Esophagus muscularis mucosa (tissue), 4 donors: ENCODE measurements around the gene MYH3. TPM values are rescaled to one million over a fixed set of nuclear protein-coding genes. Genes with fewer than 3 reads are reported as not detected.

Experiments
- DNase-seq: peaks from one replicate; pipeline ENCODE4 v3.0.0-alpha.2; 2017; ENCODE audit errors: extremely low spot score
- H3K27ac ChIP-seq, 4 donors: fragments of 200-600 bp; sonication (generic); replicated peaks in 1 of 4; 1 replicate in 3 of 4; 2 replicates in 1 of 4; pipeline ENCODE4 v1.5.1; 2016 to 2019; ENCODE audit warnings: mild to moderate bottlenecking in 1 of 4
- H3K27me3 ChIP-seq, 4 donors: fragments of 200-600 bp; sonication (generic); one replicate each; pipeline versions ENCODE4 v1.5.1 to v1.6.0; 2016 to 2019
- H3K36me3 ChIP-seq, 4 donors: fragments of 200-600 bp; sonication (generic); one replicate each; pipeline ENCODE4 v1.5.1; 2016 to 2019
- H3K4me1 ChIP-seq, 4 donors: fragments of 200-600 bp; sonication (generic); one replicate each; pipeline ENCODE4 v1.5.1; 2016 to 2019
- H3K4me3 ChIP-seq, 4 donors: fragments of 200-600 bp; sonication (generic); 1 replicate in 2 of 4; 2 replicates in 2 of 4; pipeline ENCODE4 v1.5.1; 2016 to 2019; ENCODE audit warnings: mild to moderate bottlenecking in 4 of 4, moderate library complexity in 1 of 4
- H3K9me3 ChIP-seq, 4 donors: fragments of 200-600 bp; sonication (generic); 1 replicate in 3 of 4; 2 replicates in 1 of 4; pipeline ENCODE4 v1.5.1; 2016 to 2019
- EP300 ChIP-seq: sonication (generic); formaldehyde crosslinking; IDR thresholded peaks from one replicate; pipeline ENCODE4 v1.6.1; 2017; ENCODE audit warnings: antibody characterized with exemption
- POLR2A ChIP-seq: fragments of 450-650 bp; IDR thresholded peaks from one replicate; pipeline ENCODE4 v1.6.1; 2017; ENCODE audit warnings: antibody characterized with exemption, moderate library complexity, mild to moderate bottlenecking, low read depth
- POLR2AphosphoS5 ChIP-seq, 2 donors: sonication (generic); formaldehyde crosslinking; IDR thresholded peaks; one replicate each; pipeline ENCODE4 v1.6.1; 2017; ENCODE audit warnings: antibody characterized with exemption in 2 of 2
- WGBS: methylation state at CpG from one replicate; pipeline ENCODE4 v1.1.5; 2018; 5-methylcytosine and 5-hydroxymethylcytosine counted together
- intact Hi-C: fragments of 100-400 bp; cut with DNase I; formaldehyde crosslinking; loops from one replicate; pipeline ENCODE4 v1.15.1; 2023
- total RNA-seq, 4 donors: library from RNA; depleted of rRNA; stranded (reverse); fragments of >200 nt; gene quantifications; one replicate each; pipeline versions ENCODE4 v1.1.0 to v1.2.1, GENCODE V29; 2016
- TF ChIP-seq, protein P1 (sequence below), 3 experiments: fragments of 200-600 bp in 2 of 3; fragments of 450-650 bp in 1 of 3; sonication (generic) in 2 of 3; IDR thresholded peaks; one replicate each; pipeline ENCODE4 v1.5.1; 2017 to 2019; ENCODE audit warnings: antibody characterized with exemption in 3 of 3, mild to moderate bottlenecking in 2 of 3, moderate library complexity in 1 of 3

Gene MYH3
- total RNA-seq, 4 donors from 2014 or later, result 0.83 to 2.4 (median 1.6) TPM

DNA sequence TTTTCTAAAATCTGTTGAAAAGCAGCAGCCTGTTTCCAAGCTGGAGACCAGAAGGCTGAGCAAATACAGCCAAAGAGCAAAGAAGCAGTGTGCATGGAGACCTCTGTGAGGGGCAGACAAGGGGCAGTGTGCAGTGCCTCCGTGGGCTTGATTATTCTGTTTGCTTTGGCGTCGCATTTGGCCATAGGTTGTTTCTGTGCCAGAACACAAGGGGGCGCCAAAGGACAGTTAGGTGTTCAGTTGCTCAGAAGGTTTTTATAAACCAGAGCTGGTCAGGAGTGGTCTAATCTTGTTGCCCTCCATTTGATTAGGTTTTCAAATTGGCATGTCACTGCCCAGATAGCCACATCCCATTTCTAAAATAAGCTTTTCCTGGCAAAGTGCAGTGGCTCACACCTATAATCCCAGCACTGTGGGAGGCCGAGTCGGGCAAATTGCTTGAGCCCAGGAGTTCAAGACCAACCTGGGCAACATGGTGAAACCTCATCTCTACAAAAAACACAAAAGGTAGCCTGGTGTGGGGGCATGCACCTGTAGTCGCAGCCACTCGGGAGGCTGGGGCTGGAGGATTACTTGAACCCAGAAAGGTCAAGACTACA is 10.6 kb downstream of the MYH3 start:
- H3K27ac ChIP-seq, result no peak overlapping the region
- DNase-seq, result peak; percentile 93
- TF ChIP-seq POLR2AphosphoS5 (IDR thresholded peaks at IDR 0.05) (no peak), POLR2A (no peak), EP300 (no peak)
- TF ChIP-seq, protein P1, sequence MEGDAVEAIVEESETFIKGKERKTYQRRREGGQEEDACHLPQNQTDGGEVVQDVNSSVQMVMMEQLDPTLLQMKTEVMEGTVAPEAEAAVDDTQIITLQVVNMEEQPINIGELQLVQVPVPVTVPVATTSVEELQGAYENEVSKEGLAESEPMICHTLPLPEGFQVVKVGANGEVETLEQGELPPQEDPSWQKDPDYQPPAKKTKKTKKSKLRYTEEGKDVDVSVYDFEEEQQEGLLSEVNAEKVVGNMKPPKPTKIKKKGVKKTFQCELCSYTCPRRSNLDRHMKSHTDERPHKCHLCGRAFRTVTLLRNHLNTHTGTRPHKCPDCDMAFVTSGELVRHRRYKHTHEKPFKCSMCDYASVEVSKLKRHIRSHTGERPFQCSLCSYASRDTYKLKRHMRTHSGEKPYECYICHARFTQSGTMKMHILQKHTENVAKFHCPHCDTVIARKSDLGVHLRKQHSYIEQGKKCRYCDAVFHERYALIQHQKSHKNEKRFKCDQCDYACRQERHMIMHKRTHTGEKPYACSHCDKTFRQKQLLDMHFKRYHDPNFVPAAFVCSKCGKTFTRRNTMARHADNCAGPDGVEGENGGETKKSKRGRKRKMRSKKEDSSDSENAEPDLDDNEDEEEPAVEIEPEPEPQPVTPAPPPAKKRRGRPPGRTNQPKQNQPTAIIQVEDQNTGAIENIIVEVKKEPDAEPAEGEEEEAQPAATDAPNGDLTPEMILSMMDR (IDR thresholded peaks at IDR 0.05), result peak; percentile 75 to 89 (median 79)
- no peaks in the 10 kb centered on the region for H3K4me1 ChIP-seq
- peaks cover 0 to 48% (median 20%) of the 10 kb centered on the region in 4 donors for H3K36me3 ChIP-seq
- H3K27me3 ChIP-seq, result no peaks in the 10 kb centered on the region
- H3K4me3 ChIP-seq, result no peak overlapping the region
- intact Hi-C loops, result loop anchor here (5.0 to 10.0 kb wide), 3 partner anchors 36 to 201 kb away; no protein-coding TSS in a partner anchor
- H3K9me3 ChIP-seq, result no peaks in the 10 kb centered on the region
- 40% methylated on average over 5 of the region's 8 CpGs for WGBS

DNA sequence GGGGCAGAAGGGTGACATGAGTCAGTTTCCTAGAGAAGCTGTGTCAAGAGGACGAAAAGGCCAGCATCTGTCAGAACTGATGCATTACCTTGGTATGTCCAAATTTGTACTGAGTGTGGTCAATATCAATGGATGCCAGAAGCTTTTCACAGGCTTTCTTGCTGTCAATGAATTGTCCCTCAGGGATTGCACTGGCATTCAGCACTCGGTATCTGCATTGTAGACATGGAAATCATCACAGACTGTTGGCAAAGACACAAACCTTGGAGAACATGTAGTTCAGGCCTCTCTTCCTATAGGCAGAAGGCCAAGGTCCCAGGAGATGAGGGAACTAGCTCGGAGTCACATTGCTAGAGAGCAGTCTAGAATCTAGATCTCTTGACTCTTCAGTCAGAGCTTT is 16.6 kb downstream of the MYH3 start:
- Histone ChIP-seq H3K9me3 (no peaks in the 10 kb centered on the region), H3K27me3 (no peaks in the 10 kb centered on the region), H3K4me3 (no peak overlapping the region), H3K27ac (no peak overlapping the region), H3K4me1 (no peaks in the 10 kb centered on the region), H3K36me3 (peaks cover 0 to 84% (median 48%) of the 10 kb centered on the region in 4 donors)
- TF ChIP-seq EP300, result no peak
- TF ChIP-seq POLR2AphosphoS5 (IDR thresholded peaks at IDR 0.05), result no peak
- TF ChIP-seq POLR2A, result no peak
- TF ChIP-seq, protein P1 (IDR thresholded peaks at IDR 0.05), result no peak
- WGBS, result 71% methylated on average over 3 of the region's 3 CpGs
- intact Hi-C loops, result loop anchor here (10.0 kb wide), 1 partner anchor 84 kb away; no protein-coding TSS in a partner anchor
- DNase-seq, result no peak

DNA sequence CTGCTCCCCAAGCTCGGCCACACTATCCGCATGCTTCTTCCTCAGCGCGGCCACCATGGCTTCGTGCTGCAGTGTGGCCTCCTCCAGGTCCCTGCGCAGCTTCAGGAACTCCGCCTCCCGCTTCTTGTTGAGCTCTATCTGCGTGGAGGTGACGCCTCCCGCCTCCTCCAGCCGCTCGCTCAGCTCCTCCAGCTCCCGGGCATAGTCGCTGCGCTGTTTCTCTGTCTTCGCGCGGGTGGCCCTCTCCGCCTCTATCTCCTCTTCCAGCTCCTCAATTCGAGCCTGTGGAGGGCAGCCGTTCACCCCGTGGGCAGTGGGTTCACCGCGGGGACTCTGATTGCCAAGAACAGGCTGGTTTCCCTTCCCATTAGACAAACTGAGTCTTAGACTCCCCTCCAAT is 19.0 kb downstream of the MYH3 start:
- no peak for DNase-seq
- no peaks in the 10 kb centered on the region for H3K27me3 ChIP-seq
- TF ChIP-seq POLR2A (no peak), POLR2AphosphoS5 (IDR thresholded peaks at IDR 0.05) (no peak), EP300 (no peak)
- TF ChIP-seq, protein P1 (IDR thresholded peaks at IDR 0.05), result no peak
- peaks cover 7 to 84% (median 45%) of the 10 kb centered on the region in 4 donors for H3K36me3 ChIP-seq
- intact Hi-C loops, result no loop called here
- H3K27ac ChIP-seq, result no peak overlapping the region
- H3K4me3 ChIP-seq, result no peak overlapping the region
- H3K4me1 ChIP-seq, result no peaks in the 10 kb centered on the region
- H3K9me3 ChIP-seq, result no peaks in the 10 kb centered on the region
- WGBS, result 96% methylated on average over 24 of the region's 25 CpGs

DNA sequence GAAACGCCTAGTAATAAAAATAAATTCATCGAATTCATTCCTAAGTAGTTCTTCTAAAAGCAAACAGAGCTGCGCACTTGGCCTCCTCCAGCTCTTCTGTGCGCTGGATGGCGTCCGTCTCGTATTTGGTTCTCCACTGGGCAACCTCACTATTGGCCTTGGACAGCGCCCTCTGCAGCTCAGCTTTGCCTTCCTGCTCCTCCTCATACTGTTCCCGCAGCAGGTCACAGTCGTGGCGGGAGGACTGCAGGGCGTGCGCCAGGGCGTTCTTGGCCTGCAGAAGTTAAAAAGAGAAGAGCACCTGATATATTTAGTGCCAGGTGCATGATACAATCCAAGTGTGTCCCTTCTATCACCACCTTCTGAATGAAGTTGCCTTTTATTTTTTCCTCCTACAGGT is 21.8 kb downstream of the MYH3 start:
- intact Hi-C loops, result no loop called here
- H3K27me3 ChIP-seq, result no peaks in the 10 kb centered on the region
- TF ChIP-seq, protein P1 (IDR thresholded peaks at IDR 0.05), result no peak
- H3K4me3 ChIP-seq, result no peak overlapping the region
- H3K27ac ChIP-seq, result no peak overlapping the region
- H3K36me3 ChIP-seq, result peaks cover 7 to 81% (median 34%) of the 10 kb centered on the region in 4 donors
- DNase-seq, result no peak
- no peaks in the 10 kb centered on the region for H3K4me1 ChIP-seq
- 88% methylated on average over 14 of the region's 14 CpGs for WGBS
- no peaks in the 10 kb centered on the region for H3K9me3 ChIP-seq
